Activated CD4-positive, CD25-positive, alpha-beta regulatory T cell (primary cell): ENCODE measurements around the gene ADAMTSL1.

Experiments used
- DNase-seq, 4 experiments: peaks; one replicate each; lab custom pipeline; 2025; lab: John Stamatoyannopoulos, UW

ADAMTSL1 gene

GRCh38 chr9:18666986-18667772 is 193.2 kb downstream of the ADAMTSL1 start:
- no peak for DNase-seq

GRCh38 chr9:18668944-18669343 is 195.0 kb downstream of the ADAMTSL1 start:
- DNase-seq, result no peak

GRCh38 chr9:18672706-18673105 is 198.8 kb downstream of the ADAMTSL1 start:
- no peak for DNase-seq

GRCh38 chr9:18673179-18673578 is 199.2 kb downstream of the ADAMTSL1 start:
- no peak for DNase-seq

GRCh38 chr9:18675332-18675731 is 201.4 kb downstream of the ADAMTSL1 start:
- no peak for DNase-seq

- DNase-seq, result no peak
Observed at GRCh38 chr9:18675973-18676372, 202.0 kb downstream of the ADAMTSL1 start.

GRCh38 chr9:18676525-18676924 is 202.6 kb downstream of the ADAMTSL1 start:
- DNase-seq, result no peak

GRCh38 chr9:18678821-18679590 is 205.1 kb downstream of the ADAMTSL1 start:
- DNase-seq, result no peak

- DNase-seq, result no peak
Observed at GRCh38 chr9:18682907-18683306, 209.0 kb downstream of the ADAMTSL1 start.

GRCh38 chr9:18683312-18683711 is 209.4 kb downstream of the ADAMTSL1 start:
- DNase-seq, result no peak

GRCh38 chr9:18683851-18684250 is 209.9 kb downstream of the ADAMTSL1 start:
- no peak for DNase-seq

- no peak for DNase-seq
Observed at GRCh38 chr9:18684593-18685317, 210.8 kb downstream of the ADAMTSL1 start.

- no peak for DNase-seq
Observed at GRCh38 chr9:18688581-18689565, 214.9 kb downstream of the ADAMTSL1 start.

GRCh38 chr9:18689921-18690320 is 216.0 kb downstream of the ADAMTSL1 start:
- no peak for DNase-seq

GRCh38 chr9:18692268-18692667 is 218.3 kb downstream of the ADAMTSL1 start:
- no peak for DNase-seq

- DNase-seq, result no peak
Observed at GRCh38 chr9:18692962-18693361, 219.0 kb downstream of the ADAMTSL1 start.

GRCh38 chr9:18694959-18695668 is 221.2 kb downstream of the ADAMTSL1 start:
- DNase-seq, result no peak

- DNase-seq, result no peak
Observed at GRCh38 chr9:18698992-18699391, 225.0 kb downstream of the ADAMTSL1 start.

GRCh38 chr9:18699764-18700163 is 225.8 kb downstream of the ADAMTSL1 start:
- DNase-seq, result no peak

GRCh38 chr9:18700714-18701113 is 226.8 kb downstream of the ADAMTSL1 start:
- DNase-seq, result no peak
